Measurements from ENCODE around the gene ASPN. TPM values are rescaled to one million over a fixed set of nuclear protein-coding genes. Genes with fewer than 3 reads are reported as not detected.

ASPN gene
- total and polyA plus RNA-seq, 4 donors = 6.4 to 11.4 (median 6.9) TPM

DNA sequence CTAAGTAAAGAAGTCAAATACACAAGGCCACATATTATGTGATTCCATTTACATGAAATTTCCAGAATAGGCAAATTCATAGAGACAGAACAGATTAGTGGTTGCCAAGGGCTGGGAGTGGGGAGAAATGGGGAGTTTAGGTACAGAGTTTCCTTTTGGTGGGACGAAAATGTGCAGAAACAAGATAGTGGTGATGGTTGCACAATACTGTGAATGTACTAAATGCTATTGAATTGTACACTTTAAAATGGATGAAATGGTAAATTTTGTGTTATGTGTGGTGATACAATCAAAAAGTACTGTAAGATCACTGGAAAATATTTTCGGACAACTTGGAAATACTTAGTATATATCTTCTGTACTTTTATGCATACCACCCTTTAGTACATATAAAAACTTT is 38.5 kb upstream of the ASPN start:
- WGBS = 97% methylated on average over 2 of the region's 2 CpGs
- TF ChIP-seq, protein P1, sequence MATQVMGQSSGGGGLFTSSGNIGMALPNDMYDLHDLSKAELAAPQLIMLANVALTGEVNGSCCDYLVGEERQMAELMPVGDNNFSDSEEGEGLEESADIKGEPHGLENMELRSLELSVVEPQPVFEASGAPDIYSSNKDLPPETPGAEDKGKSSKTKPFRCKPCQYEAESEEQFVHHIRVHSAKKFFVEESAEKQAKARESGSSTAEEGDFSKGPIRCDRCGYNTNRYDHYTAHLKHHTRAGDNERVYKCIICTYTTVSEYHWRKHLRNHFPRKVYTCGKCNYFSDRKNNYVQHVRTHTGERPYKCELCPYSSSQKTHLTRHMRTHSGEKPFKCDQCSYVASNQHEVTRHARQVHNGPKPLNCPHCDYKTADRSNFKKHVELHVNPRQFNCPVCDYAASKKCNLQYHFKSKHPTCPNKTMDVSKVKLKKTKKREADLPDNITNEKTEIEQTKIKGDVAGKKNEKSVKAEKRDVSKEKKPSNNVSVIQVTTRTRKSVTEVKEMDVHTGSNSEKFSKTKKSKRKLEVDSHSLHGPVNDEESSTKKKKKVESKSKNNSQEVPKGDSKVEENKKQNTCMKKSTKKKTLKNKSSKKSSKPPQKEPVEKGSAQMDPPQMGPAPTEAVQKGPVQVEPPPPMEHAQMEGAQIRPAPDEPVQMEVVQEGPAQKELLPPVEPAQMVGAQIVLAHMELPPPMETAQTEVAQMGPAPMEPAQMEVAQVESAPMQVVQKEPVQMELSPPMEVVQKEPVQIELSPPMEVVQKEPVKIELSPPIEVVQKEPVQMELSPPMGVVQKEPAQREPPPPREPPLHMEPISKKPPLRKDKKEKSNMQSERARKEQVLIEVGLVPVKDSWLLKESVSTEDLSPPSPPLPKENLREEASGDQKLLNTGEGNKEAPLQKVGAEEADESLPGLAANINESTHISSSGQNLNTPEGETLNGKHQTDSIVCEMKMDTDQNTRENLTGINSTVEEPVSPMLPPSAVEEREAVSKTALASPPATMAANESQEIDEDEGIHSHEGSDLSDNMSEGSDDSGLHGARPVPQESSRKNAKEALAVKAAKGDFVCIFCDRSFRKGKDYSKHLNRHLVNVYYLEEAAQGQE (IDR thresholded peaks at IDR 0.05) = no peak
- TF ChIP-seq EGR1 (IDR thresholded peaks at IDR 0.05; ENCODE audit: low read depth in 2 of 2) (no peak), HNF4A (conservative IDR thresholded peaks at IDR 0.05) (no peak), SP1 (IDR thresholded peaks at IDR 0.05) (no peak)
- TF ChIP-seq, protein P2, sequence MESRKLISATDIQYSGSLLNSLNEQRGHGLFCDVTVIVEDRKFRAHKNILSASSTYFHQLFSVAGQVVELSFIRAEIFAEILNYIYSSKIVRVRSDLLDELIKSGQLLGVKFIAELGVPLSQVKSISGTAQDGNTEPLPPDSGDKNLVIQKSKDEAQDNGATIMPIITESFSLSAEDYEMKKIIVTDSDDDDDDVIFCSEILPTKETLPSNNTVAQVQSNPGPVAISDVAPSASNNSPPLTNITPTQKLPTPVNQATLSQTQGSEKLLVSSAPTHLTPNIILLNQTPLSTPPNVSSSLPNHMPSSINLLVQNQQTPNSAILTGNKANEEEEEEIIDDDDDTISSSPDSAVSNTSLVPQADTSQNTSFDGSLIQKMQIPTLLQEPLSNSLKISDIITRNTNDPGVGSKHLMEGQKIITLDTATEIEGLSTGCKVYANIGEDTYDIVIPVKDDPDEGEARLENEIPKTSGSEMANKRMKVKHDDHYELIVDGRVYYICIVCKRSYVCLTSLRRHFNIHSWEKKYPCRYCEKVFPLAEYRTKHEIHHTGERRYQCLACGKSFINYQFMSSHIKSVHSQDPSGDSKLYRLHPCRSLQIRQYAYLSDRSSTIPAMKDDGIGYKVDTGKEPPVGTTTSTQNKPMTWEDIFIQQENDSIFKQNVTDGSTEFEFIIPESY (IDR thresholded peaks at IDR 0.05) = no peak
- TF ChIP-seq, protein P3, sequence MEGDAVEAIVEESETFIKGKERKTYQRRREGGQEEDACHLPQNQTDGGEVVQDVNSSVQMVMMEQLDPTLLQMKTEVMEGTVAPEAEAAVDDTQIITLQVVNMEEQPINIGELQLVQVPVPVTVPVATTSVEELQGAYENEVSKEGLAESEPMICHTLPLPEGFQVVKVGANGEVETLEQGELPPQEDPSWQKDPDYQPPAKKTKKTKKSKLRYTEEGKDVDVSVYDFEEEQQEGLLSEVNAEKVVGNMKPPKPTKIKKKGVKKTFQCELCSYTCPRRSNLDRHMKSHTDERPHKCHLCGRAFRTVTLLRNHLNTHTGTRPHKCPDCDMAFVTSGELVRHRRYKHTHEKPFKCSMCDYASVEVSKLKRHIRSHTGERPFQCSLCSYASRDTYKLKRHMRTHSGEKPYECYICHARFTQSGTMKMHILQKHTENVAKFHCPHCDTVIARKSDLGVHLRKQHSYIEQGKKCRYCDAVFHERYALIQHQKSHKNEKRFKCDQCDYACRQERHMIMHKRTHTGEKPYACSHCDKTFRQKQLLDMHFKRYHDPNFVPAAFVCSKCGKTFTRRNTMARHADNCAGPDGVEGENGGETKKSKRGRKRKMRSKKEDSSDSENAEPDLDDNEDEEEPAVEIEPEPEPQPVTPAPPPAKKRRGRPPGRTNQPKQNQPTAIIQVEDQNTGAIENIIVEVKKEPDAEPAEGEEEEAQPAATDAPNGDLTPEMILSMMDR (IDR thresholded peaks at IDR 0.05; ENCODE audit: low read depth, low read length, missing input control) = no peak
- no peak for DNase-seq (ENCODE audit: low spot score)
- H3K9ac ChIP-seq (ENCODE audit: low read depth in 1 of 2, low read length in 2 of 2) = no peak overlapping the region
- no peak overlapping the region for H3K4me3 ChIP-seq (ENCODE audit: low read depth in 1 of 3, low read length in 3 of 3)
- no peaks in the 10 kb centered on the region for H3K27me3 ChIP-seq (ENCODE audit: control insufficient read depth in 4 of 4, insufficient read depth in 4 of 4, low read length in 3 of 4)
- no peak overlapping the region for H3K27ac ChIP-seq (ENCODE audit: low read depth in 1 of 2, low read length in 2 of 2)
- H3K4me1 ChIP-seq (ENCODE audit: control insufficient read depth in 4 of 4, insufficient read depth in 4 of 4, low read length in 3 of 4) = no peaks in the 10 kb centered on the region
- no peaks in the 10 kb centered on the region for H3K9me3 ChIP-seq (ENCODE audit: control insufficient read depth in 4 of 4, low read length in 3 of 4)
- H3K36me3 ChIP-seq (ENCODE audit: control insufficient read depth in 4 of 4, insufficient read depth in 3 of 4, low read depth in 1 of 4, low read length in 3 of 4) = peaks cover 1 to 11% (median 7%) of the 10 kb centered on the region in 4 donors

- no peak overlapping the region for H3K4me3 ChIP-seq (ENCODE audit: low read depth in 1 of 3, low read length in 3 of 3)
- TF ChIP-seq NR2F2 (IDR thresholded peaks at IDR 0.05) = no peak
- no peak for TF ChIP-seq TAF1 (conservative IDR thresholded peaks at IDR 0.05)
- TF ChIP-seq HNF4G (IDR thresholded peaks at IDR 0.05) = no peak
- TF ChIP-seq FOXA2 (IDR thresholded peaks at IDR 0.05) = no peak
- TF ChIP-seq FOXA1 (IDR thresholded peaks at IDR 0.05) = no peak
- TF ChIP-seq, protein P2 (IDR thresholded peaks at IDR 0.05) = no peak
- no peak for TF ChIP-seq JUND (IDR thresholded peaks at IDR 0.05)
- TF ChIP-seq, protein P3 (IDR thresholded peaks at IDR 0.05; ENCODE audit: low read depth, low read length, missing input control) = no peak
- no peak for TF ChIP-seq RAD21 (IDR thresholded peaks at IDR 0.05)
- no peak for TF ChIP-seq EGR1 (IDR thresholded peaks at IDR 0.05; ENCODE audit: low read depth in 2 of 2)
- TF ChIP-seq, protein P4, sequence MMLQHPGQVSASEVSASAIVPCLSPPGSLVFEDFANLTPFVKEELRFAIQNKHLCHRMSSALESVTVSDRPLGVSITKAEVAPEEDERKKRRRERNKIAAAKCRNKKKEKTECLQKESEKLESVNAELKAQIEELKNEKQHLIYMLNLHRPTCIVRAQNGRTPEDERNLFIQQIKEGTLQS (IDR thresholded peaks at IDR 0.05) = no peak
- TF ChIP-seq, protein P1 (IDR thresholded peaks at IDR 0.05) = no peak
- TF ChIP-seq MAX (IDR thresholded peaks at IDR 0.05) = no peak
- H3K9me3 ChIP-seq (ENCODE audit: control insufficient read depth in 4 of 4, low read length in 3 of 4) = no peaks in the 10 kb centered on the region
- H3K36me3 ChIP-seq (ENCODE audit: control insufficient read depth in 4 of 4, insufficient read depth in 3 of 4, low read depth in 1 of 4, low read length in 3 of 4) = peaks cover 1 to 11% (median 10%) of the 10 kb centered on the region in 4 donors
- no peak for DNase-seq (ENCODE audit: low spot score)
- H3K27ac ChIP-seq (ENCODE audit: low read depth in 1 of 2, low read length in 2 of 2) = no peak overlapping the region
- WGBS = 95% methylated on average over 4 of the region's 4 CpGs
- H3K9ac ChIP-seq (ENCODE audit: low read depth in 1 of 2, low read length in 2 of 2) = no peak overlapping the region
- no peaks in the 10 kb centered on the region for H3K4me1 ChIP-seq (ENCODE audit: control insufficient read depth in 4 of 4, insufficient read depth in 4 of 4, low read length in 3 of 4)
- no peaks in the 10 kb centered on the region for H3K27me3 ChIP-seq (ENCODE audit: control insufficient read depth in 4 of 4, insufficient read depth in 4 of 4, low read length in 3 of 4)
Measured at GRCh38 chr9:92518199-92518598, 35.9 kb upstream of the ASPN start.

Measured in liver (tissue), 9 donors.